HepG2 (cell line): ENCODE measurements around the gene PIP4K2C. TPM values are rescaled to one million over a fixed set of nuclear protein-coding genes. Genes with fewer than 3 reads are reported as not detected.

Experiments
- AHR ChIP-seq: IDR thresholded peaks from 2 replicates; pipeline ENCODE4 v1.6.1; 2018; ENCODE audit warnings: missing genetic modification reagents, missing compliant biosample characterization
- ARID2 ChIP-seq: sonication (generic); formaldehyde crosslinking; IDR thresholded peaks from 2 replicates; pipeline ENCODE4 v1.8.1; 2022; ENCODE audit warnings: mild to moderate bottlenecking, missing genetic modification reagents, borderline replicate concordance
- ATF1 ChIP-seq: IDR thresholded peaks from 2 replicates; pipeline ENCODE4 v1.6.1; 2016; ENCODE audit warnings: mild to moderate bottlenecking, control low read depth
- ATRX ChIP-seq: sonication (generic); formaldehyde crosslinking; IDR thresholded peaks from 2 replicates; pipeline ENCODE4 v1.4.0; 2020; ENCODE audit warnings: missing genetic modification reagents, borderline replicate concordance
- SNAPC2 ChIP-seq: sonication (generic); formaldehyde crosslinking; IDR thresholded peaks from 2 replicates; pipeline ENCODE4 v1.8.1; 2022; ENCODE audit warnings: mild to moderate bottlenecking, missing genetic modification reagents
- TOE1 ChIP-seq: sonication (generic); formaldehyde crosslinking; IDR thresholded peaks from 2 replicates; pipeline ENCODE4 v1.4.0; 2020; ENCODE audit warnings: mild to moderate bottlenecking, missing genetic modification reagents
- XRCC5 ChIP-seq: fragments of 200-400 bp; formaldehyde crosslinking; optimal IDR thresholded peaks from 2 replicates; pipeline ENCODE3; 2017; ENCODE audit warnings: mild to moderate bottlenecking, low read length
- ZNF569 ChIP-seq: sonication (generic); formaldehyde crosslinking; IDR thresholded peaks from 2 replicates; pipeline ENCODE4 v1.5.0; 2020; ENCODE audit warnings: mild to moderate bottlenecking, missing genetic modification reagents, moderate library complexity, borderline replicate concordance
- ZNF616 ChIP-seq: sonication (generic); formaldehyde crosslinking; IDR thresholded peaks from 2 replicates; pipeline ENCODE4 v1.5.0; 2020; ENCODE audit warnings: low read depth, mild to moderate bottlenecking, missing genetic modification reagents
- ZNF761 ChIP-seq: sonication (generic); formaldehyde crosslinking; conservative IDR thresholded peaks from 2 replicates; pipeline ENCODE4 v1.4.0; 2020; ENCODE audit warnings: mild to moderate bottlenecking, missing genetic modification reagents
- polyA plus RNA-seq, 8 experiments: library from polyadenylated mRNA; depleted of rRNA in 3 of 8; stranded (reverse) in 7 of 8; unstranded in 1 of 8; fragments of >200 nt; fragmentation: Illumina TruSeq in 4 of 8; extraction: Trizol in 4 of 8; gene quantifications; 2 replicates each; pipeline versions ENCODE4 v1.2.1 to v1.2.3, GENCODE V29; 2011 to 2016; ENCODE audit warnings: low read depth in 4 of 8, missing spikeins in 1 of 8, mixed read lengths in 1 of 8; ENCODE audit not compliant: insufficient read depth in 1 of 8
- total RNA-seq, 5 experiments: library from RNA; depleted of rRNA; stranded (reverse); fragments of >200 nt; fragmentation: Illumina TruSeq; extraction: Trizol; gene quantifications; 2 replicates each; pipeline ENCODE4 v1.2.3, GENCODE V29; 2016; ENCODE audit warnings: low read depth in 1 of 5
- TF ChIP-seq, protein P1 (sequence below): sonication (generic); formaldehyde crosslinking; conservative IDR thresholded peaks from 2 replicates; pipeline ENCODE4 v1.4.0; 2020; ENCODE audit warnings: missing genetic modification reagents
- TF ChIP-seq, protein P2 (sequence below): IDR thresholded peaks from 2 replicates; pipeline ENCODE4 v1.6.1; 2016; ENCODE audit warnings: low read depth, missing genetic modification reagents, missing compliant biosample characterization
- TF ChIP-seq, protein P3 (sequence below): sonication (generic); formaldehyde crosslinking; IDR thresholded peaks from 2 replicates; pipeline ENCODE4 v1.5.0; 2020; ENCODE audit warnings: mild to moderate bottlenecking, missing genetic modification reagents, borderline replicate concordance
- TF ChIP-seq, protein P4 (sequence below): sonication (generic); formaldehyde crosslinking; IDR thresholded peaks from 2 replicates; pipeline ENCODE4 v1.8.1; 2023; ENCODE audit warnings: mild to moderate bottlenecking, missing genetic modification reagents

Gene PIP4K2C
- total and polyA plus RNA-seq, 2 of the 13 experiments (the other 11 are each of a cell fraction or from before 2014, with no cell fraction given): 23.3 to 26.4 TPM

DNA sequence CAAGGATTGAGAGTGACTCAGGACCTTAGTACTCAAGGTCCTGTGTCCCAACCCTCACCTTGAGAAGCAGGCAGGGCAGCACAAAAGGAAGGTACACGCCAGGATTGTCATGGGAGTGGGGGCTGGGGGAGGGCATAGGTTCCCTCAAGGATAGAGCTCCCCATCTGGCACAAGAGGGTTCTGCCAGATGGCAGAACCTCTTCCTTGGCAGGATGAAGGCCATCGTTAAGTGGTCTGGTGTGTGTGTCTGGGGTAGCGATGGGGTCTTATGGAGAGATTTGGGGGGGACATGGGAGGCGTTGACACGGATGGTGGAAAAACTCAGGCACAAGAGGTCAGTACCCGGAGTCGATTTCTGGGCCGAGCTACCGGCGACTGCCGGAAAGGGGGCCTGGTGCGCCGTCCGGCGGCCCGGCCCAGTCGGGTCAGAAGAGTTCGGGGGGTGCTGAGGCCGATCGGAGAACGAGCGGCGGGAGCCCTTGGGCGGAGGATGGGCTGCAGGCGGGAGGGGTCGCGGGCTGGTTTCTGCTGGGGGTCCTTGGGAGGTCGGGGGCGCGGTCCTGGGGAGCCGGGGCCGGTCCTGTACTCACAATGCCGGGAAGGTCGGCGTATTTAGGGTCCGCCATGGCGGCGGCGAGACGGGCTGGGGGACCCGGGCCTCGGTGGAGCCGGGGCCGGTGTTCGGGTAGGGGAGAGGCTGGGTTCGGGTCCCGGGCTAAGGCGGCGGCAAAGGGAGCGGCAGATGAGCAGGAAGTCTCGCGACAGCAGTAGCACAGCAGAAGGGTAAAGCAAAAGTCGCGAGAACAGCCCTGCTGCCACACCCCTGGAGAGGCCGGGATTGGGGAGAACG is 44.3 kb upstream of the PIP4K2C start, which contains the start of gene DCTN2 (continued):
- TF ChIP-seq ZNF761: peak; percentile 65; the same call in 1 of the 2 replicates
- no peak for TF ChIP-seq SNAPC2
- no peak for TF ChIP-seq ATF1
- TF ChIP-seq ARID2 (CRISPR knock-in tag): no peak
- TF ChIP-seq ATRX: no peak
- no peak for TF ChIP-seq ZNF616 (CRISPR knock-in tag)
- TF ChIP-seq TOE1 (CRISPR knock-in tag): no peak
- TF ChIP-seq, protein P1, sequence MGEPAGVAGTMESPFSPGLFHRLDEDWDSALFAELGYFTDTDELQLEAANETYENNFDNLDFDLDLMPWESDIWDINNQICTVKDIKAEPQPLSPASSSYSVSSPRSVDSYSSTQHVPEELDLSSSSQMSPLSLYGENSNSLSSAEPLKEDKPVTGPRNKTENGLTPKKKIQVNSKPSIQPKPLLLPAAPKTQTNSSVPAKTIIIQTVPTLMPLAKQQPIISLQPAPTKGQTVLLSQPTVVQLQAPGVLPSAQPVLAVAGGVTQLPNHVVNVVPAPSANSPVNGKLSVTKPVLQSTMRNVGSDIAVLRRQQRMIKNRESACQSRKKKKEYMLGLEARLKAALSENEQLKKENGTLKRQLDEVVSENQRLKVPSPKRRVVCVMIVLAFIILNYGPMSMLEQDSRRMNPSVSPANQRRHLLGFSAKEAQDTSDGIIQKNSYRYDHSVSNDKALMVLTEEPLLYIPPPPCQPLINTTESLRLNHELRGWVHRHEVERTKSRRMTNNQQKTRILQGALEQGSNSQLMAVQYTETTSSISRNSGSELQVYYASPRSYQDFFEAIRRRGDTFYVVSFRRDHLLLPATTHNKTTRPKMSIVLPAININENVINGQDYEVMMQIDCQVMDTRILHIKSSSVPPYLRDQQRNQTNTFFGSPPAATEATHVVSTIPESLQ (CRISPR knock-in tag): no peak
- TF ChIP-seq AHR: no peak
- no peak for TF ChIP-seq XRCC5
- no peak for TF ChIP-seq ZNF569 (CRISPR knock-in tag)
- TF ChIP-seq, protein P2, sequence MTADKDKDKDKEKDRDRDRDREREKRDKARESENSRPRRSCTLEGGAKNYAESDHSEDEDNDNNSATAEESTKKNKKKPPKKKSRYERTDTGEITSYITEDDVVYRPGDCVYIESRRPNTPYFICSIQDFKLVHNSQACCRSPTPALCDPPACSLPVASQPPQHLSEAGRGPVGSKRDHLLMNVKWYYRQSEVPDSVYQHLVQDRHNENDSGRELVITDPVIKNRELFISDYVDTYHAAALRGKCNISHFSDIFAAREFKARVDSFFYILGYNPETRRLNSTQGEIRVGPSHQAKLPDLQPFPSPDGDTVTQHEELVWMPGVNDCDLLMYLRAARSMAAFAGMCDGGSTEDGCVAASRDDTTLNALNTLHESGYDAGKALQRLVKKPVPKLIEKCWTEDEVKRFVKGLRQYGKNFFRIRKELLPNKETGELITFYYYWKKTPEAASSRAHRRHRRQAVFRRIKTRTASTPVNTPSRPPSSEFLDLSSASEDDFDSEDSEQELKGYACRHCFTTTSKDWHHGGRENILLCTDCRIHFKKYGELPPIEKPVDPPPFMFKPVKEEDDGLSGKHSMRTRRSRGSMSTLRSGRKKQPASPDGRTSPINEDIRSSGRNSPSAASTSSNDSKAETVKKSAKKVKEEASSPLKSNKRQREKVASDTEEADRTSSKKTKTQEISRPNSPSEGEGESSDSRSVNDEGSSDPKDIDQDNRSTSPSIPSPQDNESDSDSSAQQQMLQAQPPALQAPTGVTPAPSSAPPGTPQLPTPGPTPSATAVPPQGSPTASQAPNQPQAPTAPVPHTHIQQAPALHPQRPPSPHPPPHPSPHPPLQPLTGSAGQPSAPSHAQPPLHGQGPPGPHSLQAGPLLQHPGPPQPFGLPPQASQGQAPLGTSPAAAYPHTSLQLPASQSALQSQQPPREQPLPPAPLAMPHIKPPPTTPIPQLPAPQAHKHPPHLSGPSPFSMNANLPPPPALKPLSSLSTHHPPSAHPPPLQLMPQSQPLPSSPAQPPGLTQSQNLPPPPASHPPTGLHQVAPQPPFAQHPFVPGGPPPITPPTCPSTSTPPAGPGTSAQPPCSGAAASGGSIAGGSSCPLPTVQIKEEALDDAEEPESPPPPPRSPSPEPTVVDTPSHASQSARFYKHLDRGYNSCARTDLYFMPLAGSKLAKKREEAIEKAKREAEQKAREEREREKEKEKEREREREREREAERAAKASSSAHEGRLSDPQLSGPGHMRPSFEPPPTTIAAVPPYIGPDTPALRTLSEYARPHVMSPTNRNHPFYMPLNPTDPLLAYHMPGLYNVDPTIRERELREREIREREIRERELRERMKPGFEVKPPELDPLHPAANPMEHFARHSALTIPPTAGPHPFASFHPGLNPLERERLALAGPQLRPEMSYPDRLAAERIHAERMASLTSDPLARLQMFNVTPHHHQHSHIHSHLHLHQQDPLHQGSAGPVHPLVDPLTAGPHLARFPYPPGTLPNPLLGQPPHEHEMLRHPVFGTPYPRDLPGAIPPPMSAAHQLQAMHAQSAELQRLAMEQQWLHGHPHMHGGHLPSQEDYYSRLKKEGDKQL (CRISPR knock-in tag): no peak
- TF ChIP-seq, protein P3, sequence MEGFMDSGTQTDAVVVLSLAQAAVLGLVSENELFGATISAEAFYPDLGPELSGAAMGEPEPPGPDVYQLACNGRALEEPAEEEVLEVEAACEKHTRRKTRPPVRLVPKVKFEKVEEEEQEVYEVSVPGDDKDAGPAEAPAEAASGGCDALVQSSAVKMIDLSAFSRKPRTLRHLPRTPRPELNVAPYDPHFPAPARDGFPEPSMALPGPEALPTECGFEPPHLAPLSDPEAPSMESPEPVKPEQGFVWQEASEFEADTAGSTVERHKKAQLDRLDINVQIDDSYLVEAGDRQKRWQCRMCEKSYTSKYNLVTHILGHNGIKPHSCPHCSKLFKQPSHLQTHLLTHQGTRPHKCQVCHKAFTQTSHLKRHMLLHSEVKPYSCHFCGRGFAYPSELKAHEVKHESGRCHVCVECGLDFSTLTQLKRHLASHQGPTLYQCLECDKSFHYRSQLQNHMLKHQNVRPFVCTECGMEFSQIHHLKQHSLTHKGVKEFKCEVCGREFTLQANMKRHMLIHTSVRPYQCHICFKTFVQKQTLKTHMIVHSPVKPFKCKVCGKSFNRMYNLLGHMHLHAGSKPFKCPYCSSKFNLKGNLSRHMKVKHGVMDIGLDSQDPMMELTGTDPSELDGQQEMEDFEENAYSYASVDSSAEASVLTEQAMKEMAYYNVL (CRISPR knock-in tag): no peak
- TF ChIP-seq, protein P4, sequence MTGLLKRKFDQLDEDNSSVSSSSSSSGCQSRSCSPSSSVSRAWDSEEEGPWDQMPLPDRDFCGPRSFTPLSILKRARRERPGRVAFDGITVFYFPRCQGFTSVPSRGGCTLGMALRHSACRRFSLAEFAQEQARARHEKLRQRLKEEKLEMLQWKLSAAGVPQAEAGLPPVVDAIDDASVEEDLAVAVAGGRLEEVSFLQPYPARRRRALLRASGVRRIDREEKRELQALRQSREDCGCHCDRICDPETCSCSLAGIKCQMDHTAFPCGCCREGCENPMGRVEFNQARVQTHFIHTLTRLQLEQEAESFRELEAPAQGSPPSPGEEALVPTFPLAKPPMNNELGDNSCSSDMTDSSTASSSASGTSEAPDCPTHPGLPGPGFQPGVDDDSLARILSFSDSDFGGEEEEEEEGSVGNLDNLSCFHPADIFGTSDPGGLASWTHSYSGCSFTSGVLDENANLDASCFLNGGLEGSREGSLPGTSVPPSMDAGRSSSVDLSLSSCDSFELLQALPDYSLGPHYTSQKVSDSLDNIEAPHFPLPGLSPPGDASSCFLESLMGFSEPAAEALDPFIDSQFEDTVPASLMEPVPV (CRISPR knock-in tag): no peak
